Right ventricle myocardium inferior (tissue), 1 donor: ENCODE measurements around the gene NRIP3. TPM values are rescaled to one million over a fixed set of nuclear protein-coding genes. Genes with fewer than 3 reads are reported as not detected.

ENCODE experiments used
- ATAC-seq: fragments of 200-7000 bp; cut with Tn5 transposase; one replicate; pipeline ENCODE4 v1.9.1; 2020; ENCODE audit warnings: mild to moderate bottlenecking, moderate library complexity
- DNase-seq: peaks from one replicate; pipeline ENCODE4 v3.0.0; 2021; ENCODE audit errors: missing footprints
- intact Hi-C: fragments of 100-400 bp; cut with DNase I; formaldehyde crosslinking; loops from one replicate; pipeline ENCODE4 v1.11.0; 2022
- long read RNA-seq: library from polyadenylated mRNA; unstranded; transcript quantifications from one replicate; pipeline ENCODE4 v2.0.0, GENCODE V29; 2021
- total RNA-seq: library from RNA; stranded (reverse); fragmentation: NEBNext Ultra II Directional; extraction: Animal tissue kit (Norgen Biotek cat#: 25700); gene quantifications from one replicate; pipeline ENCODE4 v1.2.1, GENCODE V29; 2021
- donor health status: DM: no; HTN: yes; CAD: no; lungs with severe emphysema.

NRIP3 gene
- total RNA-seq: 0.76 TPM
- long read RNA-seq, partial matches to known transcripts: 0 of 1 reads
- long read RNA-seq, other reads (novel, unspliced or antisense): 1 of 1 reads

DNA sequence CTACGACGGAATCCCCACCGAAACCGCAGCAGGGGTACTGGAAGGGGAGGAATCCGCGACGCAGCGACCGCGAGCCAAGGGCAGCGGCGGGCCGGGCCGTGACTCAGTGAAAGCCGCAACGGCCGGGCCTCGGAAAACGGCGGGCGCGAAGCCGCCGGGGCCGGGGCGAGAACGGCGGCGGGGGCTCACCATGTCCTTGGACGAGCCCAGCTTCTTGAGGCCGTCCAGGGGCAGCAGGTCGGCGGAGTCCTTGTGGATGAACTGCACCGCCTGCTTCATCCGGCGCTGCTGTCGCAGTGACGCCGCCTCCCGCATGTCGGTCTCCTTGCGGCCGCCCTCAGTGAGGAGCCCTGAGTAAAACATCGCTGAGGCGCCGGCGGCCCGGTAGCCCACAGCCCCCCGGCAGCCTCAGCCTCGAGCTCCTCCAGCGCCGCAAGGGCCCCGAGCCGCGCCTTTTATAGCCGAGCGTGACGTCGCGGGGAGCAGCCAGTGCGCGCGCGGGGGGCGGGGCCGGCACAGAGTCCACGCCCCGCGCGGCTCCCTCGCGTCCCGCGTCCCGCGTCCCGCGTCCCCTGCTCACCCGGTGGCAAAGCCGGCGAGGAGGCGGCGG lies at the start of gene NRIP3:
NRIP3 (minus strand) TSS at position 429 of the 610 bp plus-strand sequence; CDS start at position 363, 66 bp downstream.
- ATAC-seq: peak; percentile 91
- peak; percentile 89 for DNase-seq
- intact Hi-C loops: no loop called here

GRCh38 chr11:9052316-9052715 lies 48.5 kb upstream of the NRIP3 start:
- DNase-seq (no peak), ATAC-seq (no peak)
- intact Hi-C loops: no loop called here

GRCh38 chr11:9049959-9050358 lies 46.2 kb upstream of the NRIP3 start:
- intact Hi-C loops: no loop called here
- DNase-seq (no peak), ATAC-seq (no peak)

DNA sequence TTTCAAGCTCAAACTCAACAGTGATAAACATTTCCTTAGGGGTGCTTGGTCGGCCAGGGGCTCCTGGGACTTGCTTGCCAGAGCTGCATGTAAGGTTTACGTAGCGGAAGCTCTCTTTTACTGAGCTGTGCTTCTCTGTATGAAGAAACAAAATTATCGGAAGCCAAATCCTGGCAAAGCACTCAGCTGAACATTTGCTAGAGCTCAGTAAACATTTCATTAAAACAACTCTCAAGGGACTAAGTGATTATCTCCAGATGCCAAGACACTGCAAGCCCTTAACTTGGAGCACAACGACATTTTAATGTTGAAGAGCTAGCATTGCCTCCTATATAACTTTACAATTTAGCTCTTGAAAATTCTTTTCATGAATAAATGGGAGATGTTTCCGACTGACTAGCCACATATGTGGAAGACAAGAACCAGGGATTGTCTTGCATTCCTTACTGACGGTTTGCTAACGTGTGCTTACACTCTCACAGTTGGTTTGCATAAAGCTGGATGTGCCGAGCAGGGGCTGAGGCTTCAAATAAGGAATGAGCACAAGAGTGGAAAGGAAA lies 44.2 kb upstream of the NRIP3 start:
- intact Hi-C loops: no loop called here
- DNase-seq (no peak), ATAC-seq (peak; percentile 85)

DNA sequence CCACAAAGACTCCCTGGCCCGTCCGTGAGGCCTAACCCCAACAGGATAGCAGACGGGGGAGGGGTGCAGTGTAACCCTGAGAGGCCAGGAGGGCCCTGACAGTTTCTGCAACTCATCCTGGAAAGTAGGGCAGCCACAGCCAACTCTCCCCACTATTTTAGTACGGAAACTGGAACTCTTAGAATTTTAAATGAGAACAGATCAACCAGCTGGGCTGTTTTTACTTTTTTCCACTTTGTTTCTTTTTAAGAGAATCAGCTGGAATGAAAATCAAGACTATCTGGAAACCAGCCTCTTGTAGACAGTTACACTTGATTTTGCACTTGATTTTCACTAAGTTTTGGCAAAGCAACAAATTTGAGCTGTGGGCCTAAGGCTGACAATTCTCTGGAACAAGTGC lies 42.7 kb upstream of the NRIP3 start:
- intact Hi-C loops: no loop called here
- peak; percentile 52 for ATAC-seq
- no peak for DNase-seq

DNA sequence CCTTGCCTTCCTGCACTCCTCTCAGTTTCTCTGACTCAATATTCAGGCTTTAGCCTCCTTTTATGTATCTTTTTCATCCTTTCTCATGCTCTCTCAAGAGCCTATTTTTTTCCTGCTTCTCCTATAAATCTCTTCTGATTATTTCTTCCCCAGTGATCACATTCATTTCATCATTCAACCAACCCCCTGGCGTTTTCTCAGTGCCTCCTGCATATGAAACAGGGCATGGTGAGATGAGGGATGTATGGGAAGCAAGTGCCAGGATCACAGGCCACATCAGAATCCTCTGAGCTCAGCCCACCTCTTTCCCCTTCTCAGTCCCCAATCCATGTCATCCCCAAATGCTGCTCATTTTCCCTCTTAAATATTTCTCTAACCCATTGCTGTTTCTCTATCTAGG lies 38.7 kb upstream of the NRIP3 start:
- intact Hi-C loops: no loop called here
- no peak for ATAC-seq
- DNase-seq: no peak

DNA sequence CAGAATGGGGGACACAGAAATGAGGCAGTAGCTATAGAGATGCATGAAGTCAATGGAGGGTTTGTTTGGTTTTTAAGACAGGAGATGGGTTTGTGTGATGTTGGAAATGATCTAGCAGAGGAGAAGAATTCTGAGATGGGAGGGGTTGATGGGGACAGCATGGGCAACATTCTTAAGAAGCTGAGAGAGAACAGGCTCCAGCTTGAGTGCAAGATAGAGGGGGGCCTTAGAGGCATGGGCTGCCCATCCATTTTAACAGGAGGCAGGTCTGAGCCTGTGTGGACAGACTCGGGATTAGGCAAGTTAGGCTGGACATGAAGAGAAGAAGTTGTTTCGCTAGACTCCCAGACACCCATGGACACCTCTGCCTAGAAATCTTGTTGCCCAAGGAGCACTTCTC lies 37.9 kb upstream of the NRIP3 start:
- DNase-seq (no peak), ATAC-seq (no peak)
- intact Hi-C loops: no loop called here

DNA sequence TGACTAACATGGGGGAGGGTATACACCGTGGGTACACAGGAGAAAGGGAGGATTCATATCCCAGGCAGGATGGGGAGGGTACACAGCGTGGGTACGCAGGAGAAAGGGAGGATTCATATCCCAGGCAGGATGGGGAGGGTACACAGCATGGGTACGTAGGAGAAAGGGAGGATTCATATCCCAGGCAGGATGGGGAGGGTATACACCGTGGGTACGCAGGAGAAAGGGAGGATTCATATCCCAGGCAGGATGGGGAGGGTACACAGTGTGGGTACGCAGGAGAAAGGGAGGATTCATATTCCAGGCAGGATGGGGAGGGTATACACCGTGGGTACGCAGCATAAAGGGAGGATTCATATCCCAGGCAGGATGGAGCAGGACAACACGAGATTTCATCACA lies 36.6 kb upstream of the NRIP3 start:
- ATAC-seq (no peak), DNase-seq (no peak)
- intact Hi-C loops: no loop called here

DNA sequence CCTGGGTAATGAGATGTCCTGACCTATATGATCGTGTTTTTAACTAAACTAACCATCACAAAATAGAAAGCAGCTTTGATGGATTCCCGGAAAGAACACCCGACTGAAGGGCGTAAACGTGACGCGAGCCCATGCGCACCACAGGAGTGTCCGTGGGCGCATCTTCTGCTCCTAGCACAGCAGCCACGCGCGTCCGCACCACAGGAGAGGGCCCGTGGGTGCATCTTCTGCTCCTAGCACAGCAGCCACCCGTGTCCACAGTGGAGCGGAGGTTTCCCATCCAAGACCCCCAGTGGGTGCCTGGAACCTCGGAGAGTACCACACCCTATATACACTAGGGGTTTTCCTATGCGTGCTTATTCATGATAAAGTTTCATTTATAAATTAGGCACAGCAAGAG lies 36.1 kb upstream of the NRIP3 start:
- intact Hi-C loops: no loop called here
- DNase-seq (no peak), ATAC-seq (no peak)

- ATAC-seq (no peak), DNase-seq (no peak)
- intact Hi-C loops: no loop called here
These were observed 35.4 kb upstream of the NRIP3 start for GRCh38 chr11:9039198-9039597.

- DNase-seq (no peak), ATAC-seq (no peak)
- intact Hi-C loops: no loop called here
These were observed 34.7 kb upstream of the NRIP3 start for GRCh38 chr11:9038541-9038940.

- ATAC-seq (no peak), DNase-seq (no peak)
- intact Hi-C loops: no loop called here
These were observed 34.2 kb upstream of the NRIP3 start for GRCh38 chr11:9037963-9038362.

DNA sequence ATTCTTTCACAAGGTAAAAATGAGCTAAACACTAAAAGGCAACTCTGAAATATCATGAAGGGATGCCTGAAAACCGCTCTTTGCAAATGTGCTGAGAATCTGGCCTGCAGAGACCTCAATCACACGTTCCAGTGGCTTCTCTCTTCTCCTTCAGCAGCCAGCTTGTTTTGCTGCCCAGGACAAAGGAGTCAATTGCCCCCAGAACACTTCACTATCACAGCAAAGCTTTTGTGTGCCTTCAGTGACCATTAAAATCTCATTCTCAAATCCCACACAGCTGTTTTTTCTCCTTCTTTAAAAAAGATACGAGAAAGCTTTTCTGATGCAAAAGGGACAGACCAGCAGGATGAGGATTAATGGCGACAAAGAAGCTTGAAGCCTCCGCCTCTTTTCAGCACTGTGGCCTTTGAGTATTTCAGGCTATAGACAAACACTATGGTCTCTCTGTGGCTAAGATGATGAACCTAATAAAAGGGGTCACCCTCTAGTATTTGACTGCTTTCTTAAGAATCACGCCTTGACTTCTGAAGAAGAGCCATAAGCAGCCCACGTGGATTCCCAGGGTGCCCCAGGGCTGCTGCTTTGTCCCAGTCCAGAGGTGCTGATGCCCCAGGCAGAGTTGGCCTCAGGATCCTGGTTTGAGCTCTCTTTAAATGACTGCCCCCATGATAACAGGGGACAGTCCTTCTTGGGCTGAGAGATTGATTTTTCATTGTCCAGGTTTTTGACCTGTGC lies 33.4 kb upstream of the NRIP3 start:
- ATAC-seq: no peak
- no peak for DNase-seq
- intact Hi-C loops: no loop called here

DNA sequence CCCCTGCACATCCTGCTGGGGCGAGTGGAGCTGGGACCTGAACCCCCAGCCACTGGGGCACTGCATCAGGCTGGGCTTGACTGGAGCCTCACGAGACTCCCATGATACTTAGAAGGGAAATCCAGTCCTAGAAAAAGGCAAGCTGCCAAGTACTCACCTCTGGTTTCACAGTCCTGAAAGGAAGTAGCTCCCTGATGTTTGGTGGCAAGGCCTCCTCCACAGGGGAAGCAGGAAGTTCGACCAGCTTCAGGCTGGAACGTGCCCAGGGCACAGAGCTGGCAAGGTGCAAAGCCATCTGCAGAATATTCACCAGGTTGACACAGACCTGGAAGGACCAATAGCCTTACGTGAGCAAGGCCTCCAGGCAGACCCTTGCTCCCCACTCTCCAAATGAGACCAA lies 26.8 kb upstream of the NRIP3 start:
- no peak for ATAC-seq
- intact Hi-C loops: no loop called here

GRCh38 chr11:9029422-9029821 lies 25.6 kb upstream of the NRIP3 start:
- intact Hi-C loops: no loop called here
- no peak for ATAC-seq
- no peak for DNase-seq

More for the DNA sequence above, 26.8 kb upstream of the NRIP3 start:
- no peak for DNase-seq

GRCh38 chr11:9028581-9028980 lies 24.8 kb upstream of the NRIP3 start:
- intact Hi-C loops: no loop called here
- no peak for ATAC-seq
- no peak for DNase-seq

DNA sequence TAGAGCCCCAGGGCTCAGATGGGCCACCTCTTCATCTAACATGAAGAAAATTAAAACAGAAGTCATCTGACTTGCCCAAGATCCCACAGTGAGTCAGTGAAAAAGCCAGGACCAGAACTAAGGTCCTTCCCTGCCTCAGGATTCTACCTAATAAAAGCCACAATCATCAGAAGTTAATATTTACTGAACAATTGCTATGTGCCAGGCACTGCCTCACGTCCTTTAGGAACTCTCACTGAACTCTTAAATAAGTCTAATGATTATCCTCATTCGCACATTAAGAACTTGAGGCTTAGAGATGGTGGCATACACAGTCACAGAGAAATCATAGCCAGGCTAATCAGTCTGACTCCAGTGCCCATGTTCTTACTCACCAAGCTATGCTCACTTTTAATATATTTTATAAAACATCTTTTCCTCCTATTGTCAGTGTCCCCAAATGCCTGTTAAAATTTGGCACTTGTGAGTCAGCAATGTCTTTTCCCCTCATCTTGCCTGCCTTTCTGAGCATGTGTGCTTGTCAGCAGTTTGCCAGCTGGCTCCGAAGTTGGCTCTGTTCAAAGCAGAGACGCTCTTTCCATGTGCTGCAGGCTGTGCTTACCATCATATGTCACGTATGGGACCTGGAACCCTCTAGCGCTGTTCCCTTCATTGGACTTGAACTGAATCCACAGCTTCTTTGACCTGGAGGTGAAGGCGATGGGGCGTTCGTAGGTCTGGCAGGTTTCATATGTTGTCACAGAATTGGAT lies 21.5 kb upstream of the NRIP3 start:
- DNase-seq: no peak
- intact Hi-C loops: no loop called here
- no peak for ATAC-seq

GRCh38 chr11:9022961-9023680 lies 19.3 kb upstream of the NRIP3 start:
- DNase-seq (no peak), ATAC-seq (no peak)
- intact Hi-C loops: no loop called here

GRCh38 chr11:9020916-9021315 lies 17.1 kb upstream of the NRIP3 start:
- intact Hi-C loops: no loop called here
- no peak for DNase-seq
- ATAC-seq: no peak
